HG03342 (cell line): ENCODE results near the gene GTF2H2C.
A peak's percentile ranks its signal among the peaks of the same experiment; 100 is the strongest.
"Not testable (repeated sequence)": the region's sequence is repeated elsewhere in the genome, so short reads cannot be mapped to it uniquely, and the experiment has no call there.

Experiments used
- ATAC-seq: cut with Tn5 transposase; IDR thresholded peaks from one replicate; pipeline ENCODE4 v1.9.1; 2021; ENCODE audit warnings: mild to moderate bottlenecking, moderate library complexity; ENCODE audit not compliant: unreplicated experiment

Gene GTF2H2C

DNA sequence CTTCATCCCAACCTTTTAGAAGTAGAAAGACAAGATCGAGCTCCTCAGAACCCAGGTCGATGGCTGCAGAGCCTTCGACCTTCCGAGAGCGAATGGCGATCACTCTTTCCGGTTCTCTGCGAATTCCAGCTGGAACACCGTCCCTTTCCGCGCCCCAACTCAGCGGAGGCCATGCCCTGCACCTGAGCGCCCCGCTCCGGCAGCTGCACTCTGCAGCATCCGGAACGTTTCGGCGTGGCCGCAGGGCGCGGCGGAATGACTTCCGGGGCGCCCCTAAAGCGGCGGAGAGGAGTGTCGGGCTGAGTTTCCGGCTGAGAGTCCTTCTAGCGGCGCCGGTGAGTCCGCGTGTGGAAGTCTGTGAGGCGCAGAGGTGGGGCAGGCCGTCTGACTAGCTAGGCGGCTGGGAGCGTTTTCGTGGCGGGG is at the start of gene GTF2H2C:
Gene GTF2H2C (plus strand): TSS at position 284 of the 423 bp plus-strand sequence. CDS start 4,942 bp downstream, outside the sequence.
- peak; percentile 98 for ATAC-seq

DNA sequence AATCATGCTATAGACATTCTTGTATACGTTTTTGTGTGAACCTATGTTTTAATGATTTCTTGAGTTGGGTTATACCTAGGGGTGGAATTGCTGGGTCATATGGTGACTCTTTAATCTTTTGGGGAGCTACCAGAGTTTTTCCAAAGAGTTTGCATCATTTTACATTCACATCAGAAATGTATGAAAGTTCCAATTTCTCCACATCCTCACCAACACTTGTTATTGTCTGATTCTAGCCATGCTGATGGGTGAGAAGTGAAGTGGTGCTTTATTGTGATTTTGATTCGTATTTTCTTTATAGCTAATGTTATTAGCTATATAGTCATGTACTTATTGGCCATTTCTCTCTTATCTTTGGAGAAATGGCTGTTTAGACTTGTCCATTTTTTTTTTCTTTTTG is 49.3 kb upstream of the GTF2H2C start:
- no peak for ATAC-seq

DNA sequence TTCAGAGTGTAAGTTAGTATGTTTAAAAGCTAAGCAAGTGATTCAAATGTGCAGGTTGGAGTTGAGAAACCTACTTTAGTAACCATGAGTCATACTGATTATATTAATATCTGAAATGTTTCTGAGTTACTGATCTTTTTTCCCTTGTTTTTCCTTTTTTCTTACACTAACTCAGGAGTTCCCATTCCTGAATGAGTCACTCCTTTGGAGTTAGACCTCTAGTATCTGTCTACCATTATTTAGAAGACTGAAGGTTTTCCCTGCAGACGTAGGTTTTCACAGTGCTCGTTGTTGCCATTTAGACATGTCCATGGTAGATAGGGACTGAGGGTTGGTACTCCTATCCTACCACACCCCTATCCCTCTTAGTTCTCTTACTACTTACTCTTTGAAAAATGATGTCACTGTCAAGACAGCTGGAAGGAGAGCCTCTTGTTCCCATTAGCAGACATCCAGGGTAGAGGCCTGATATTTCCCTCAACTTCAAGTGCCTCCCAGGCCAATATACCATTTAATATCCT is 47.2 kb upstream of the GTF2H2C start:
- no peak for ATAC-seq

DNA sequence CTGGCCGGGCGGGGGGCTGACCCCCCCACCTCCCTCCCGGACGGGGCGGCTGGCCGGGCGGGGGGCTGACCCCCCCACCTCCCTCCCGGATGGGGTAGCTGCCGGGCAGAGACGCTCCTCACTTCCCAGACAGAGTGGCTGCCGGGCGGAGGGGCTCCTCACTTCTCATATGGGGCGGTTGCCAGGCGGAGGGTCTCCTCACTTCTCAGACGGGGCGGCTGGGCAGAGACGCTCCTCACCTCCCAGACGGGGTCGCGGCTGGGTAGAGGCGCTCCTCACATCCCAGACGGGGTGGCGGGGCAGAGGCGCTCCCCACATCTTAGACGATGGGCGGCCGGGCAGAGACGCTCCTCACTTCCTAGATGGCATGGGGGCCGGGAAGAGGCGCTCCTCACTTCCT is 44.4 kb upstream of the GTF2H2C start:
- ATAC-seq: not testable (repeated sequence)

DNA sequence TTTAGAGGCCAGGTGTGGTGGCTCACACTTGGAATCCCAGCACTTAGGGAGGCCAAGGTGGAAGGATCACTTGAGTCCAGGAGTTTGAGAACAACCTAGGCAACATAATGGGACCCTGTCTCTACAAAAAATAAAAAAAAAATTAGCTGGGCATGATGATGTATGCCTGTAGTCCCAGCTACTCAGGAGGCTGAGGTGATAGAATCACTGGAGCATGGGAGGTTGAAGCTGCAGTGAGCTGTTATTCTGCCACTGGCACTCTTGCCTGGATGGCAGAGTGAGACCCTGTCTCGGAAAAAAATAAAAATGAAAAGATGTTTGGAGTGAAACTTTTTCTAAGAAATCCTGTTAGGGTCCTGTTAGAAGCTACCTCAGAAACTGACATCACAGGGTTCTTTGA is 43.2 kb upstream of the GTF2H2C start:
- no peak for ATAC-seq

DNA sequence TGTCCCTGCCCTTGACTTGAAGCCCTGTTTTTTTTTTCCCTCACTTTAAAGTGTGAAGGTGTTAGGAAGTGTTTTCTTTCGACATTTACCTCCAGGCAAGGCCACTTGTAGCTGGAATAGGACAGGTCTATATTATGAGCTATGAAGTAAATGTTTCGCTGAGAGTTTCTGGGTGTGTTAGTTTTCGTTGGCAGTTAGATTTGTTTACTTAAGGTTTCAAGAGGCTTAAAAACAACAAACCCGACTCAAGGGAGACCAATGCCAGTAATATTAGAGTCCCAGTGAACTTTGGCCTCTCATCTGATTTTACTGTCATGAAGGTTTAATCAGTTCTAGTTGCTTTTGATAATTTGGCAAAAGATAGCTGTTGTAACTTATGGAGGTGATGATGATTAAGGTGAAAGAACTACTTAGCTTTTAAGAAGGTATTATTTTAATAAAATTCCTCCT is 42.2 kb upstream of the GTF2H2C start:
- ATAC-seq: no peak

DNA sequence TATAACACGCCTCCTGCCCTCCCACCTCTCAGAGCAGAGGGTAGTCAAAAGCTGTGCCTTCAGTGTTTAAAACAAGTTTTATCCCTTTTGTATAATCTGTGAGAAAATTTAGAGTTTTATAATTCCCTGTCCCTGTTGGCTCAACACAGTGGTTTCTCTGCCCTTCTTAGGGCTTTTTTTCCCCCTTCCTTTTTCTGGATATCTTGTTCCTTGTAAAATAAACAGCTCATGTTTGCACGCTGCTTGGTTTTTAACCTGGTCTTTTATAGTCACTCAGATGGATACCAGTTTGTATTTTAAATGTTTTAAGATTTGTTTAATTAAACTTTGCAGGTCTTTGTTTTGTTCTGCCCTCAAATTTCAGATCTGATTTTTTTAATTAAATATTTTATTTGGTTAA is 40.7 kb upstream of the GTF2H2C start:
- no peak for ATAC-seq

DNA sequence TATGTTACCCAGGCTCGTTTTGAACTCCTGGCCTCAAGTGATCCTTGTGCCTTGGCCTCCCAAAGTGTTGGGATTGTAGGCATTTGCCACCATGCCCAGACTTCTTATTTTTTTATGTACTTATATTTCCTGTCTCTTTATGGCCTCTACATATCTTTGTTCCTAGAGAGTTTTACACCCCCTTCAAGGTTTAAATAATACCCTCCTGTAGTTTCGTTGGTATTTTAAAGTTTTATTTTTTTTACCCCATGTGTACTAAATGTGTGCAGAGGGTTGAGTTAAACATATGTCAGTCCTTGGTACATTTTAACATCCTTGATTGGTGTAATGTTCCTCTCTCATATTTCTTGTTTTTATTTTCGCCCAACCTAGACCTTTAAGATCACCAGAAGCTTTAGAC is 38.0 kb upstream of the GTF2H2C start:
- no peak for ATAC-seq

DNA sequence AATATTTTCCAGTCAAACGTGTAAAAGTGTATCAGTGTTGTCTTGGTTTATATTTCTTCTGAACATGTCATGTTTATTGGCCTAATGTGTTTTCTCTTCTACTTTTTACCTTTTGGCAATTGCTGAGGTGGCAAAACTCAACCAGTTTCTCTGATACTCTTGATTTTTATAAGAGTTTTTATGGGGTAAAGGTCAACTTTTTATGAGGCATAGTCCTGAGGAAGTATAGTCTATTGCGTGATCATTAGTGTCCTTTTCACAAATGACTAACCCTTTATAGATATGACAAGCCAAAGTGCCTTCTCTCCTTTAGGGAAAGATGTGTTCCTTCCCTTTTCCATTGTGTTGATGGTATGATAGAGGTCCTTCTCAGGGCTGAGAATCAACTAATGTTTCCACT is 34.5 kb upstream of the GTF2H2C start:
- ATAC-seq: no peak

DNA sequence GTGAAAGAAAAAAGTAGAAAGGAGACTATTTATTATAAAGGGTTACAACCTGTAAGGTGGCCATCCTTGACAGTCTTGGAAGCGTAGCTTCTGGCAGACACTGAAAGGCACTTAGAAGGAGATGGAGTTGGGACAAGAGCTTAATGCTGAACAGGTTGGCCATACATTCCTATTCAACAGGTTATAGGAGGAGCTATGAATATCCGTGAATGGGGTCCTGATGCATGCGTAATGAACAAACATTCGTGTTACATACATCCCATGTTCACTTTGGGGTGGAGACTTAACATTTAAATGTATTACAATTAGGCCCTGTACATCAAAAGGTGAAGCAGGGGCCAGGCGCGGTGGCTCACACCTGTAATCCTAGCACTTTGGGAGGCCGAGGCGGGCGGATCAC is 33.3 kb upstream of the GTF2H2C start:
- ATAC-seq: no peak

DNA sequence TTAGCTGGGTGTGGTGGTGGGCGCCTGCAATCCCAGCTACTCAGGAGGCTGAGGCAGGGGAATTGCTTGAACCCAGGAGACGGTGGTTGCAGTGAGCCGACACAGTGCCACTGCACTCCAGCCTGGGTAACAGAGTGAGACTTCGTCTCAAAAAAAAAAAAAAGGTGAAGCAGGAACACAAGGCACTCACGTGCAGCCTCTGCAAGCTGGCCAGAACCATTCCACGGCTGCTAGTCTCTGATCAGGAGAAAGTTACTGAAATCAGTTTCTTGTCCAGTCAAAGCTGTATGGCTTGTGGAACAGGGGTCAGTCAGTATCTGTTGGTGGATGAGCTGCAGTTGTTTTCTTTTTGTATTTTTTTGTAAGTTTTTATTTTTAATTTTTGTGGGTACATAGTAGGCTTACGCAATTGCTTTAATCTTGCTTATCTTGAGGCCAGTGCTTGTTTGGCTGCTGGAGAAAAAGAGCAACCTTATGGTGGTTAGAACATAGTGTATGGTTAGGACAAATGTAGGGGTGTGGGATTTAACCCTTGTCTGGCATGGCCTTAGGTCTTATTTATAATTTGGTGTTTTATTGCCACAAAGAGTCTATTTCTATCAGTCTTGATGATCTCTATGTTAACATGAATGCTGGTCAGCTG is 32.7 kb upstream of the GTF2H2C start:
- no peak for ATAC-seq

DNA sequence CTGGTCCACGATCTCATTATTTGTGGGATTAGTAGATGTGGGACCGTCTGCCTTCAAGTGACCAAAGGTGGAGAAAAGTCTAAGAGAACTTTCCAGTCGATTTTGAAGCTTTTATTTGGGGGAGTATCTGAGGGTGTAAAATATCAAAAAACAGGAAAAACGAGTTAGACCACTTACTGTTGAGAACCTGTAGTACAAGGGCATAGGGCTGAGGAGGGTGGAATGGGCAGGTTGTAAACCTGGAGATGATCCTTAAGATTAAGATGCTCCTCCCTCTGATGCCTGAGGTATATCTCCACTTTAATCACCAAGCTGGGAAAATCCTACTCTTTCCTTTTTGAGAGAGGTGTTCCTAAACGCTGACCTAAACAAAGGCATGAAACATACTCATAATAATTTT is 32.0 kb upstream of the GTF2H2C start:
- ATAC-seq: no peak

DNA sequence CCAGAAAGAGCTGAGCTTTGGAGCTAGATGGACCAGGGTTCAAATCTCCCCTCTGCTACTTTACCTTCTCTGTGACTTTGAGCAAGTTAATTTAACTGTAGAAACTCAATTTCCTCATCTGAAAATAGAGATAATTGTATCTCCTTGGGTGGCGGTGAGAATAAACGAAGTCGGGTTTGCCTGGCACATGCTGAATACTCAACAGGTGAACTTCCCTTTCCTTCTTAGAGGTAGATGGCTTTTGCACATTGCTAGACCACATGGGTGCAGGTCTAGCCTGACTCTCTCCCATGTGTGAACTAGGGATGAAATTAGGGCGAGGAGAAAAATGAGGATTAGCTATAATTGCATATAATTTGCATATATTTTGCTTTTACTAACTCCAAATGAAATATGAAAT is 31.4 kb upstream of the GTF2H2C start:
- ATAC-seq: no peak

DNA sequence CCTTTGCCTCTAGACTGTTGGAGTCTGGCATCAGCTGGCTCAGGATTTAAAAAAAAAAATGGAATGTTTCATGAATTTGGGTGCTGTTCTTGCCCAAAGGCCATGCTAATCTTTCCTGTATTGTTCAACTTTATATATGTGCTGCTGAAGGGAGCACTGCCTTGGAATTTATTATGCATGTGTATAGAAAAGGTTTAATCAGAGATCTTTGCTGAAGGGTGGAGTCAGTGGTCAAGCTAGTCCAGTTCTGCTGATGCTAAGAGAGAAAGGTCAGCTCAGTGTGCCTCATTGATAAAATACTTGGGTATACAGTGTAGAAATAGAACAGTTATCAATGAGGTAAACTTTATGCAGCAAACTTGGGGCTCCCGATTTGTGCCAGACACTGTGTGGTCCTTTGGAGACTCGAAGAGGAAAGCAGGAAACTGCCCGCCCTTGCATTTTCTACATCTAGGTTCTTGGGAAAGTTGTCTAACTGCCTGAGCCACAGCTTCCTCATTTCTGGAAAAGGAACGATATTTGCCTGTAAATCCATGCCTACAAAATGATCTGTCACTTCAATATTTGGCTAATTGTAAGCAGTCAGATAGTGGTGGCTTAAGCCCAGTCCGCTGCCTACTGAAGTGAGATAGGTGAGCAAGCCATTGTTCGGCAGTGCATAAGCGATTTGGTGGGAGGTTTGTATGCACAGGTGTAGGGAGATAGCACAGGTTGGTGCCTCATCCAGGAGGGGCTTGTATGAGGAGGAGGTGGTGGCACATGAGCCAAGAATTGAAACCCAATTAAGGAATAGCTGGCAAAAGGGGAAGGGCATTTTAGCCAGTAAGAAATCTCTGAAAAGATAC is 29.2 kb upstream of the GTF2H2C start:
- no peak for ATAC-seq

DNA sequence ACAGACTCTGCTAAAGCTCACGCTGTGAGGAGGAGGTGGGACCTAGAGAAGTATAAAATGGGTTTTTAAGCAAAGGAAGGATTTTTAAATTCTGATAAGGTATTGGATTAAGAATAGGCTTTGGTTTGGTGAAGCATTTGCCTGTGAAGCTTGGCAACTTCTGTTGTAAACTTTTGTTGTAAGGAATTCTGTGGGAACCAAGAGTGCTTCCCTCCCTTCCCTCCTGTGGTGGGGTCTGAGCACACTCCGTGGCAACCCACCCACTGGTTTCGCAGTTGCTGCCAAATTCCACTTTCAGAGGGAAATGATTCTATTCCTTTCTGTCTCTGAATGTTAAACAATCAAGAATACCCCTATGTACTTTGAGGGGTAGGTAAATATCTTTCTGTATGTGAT is 28.6 kb upstream of the GTF2H2C start:
- no peak for ATAC-seq

DNA sequence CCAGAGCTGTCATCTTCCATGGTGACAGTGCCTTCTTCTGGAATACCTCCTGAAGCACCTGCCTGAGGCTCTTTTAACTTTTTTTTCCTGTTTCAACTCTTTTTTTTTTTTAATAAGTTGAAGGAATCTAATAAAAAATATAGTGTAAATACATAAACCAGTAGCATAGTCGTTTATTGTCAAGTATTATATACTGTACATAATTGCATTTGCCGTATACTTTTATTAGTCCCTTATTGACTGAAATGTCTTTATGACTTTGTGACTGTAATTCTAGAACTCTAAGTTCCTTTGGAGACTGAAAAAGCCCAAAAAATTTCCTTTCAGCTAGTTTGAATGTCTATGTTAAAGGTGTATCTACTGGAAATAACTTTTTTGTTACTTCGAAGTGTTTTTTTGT is 22.1 kb upstream of the GTF2H2C start:
- ATAC-seq: not testable (repeated sequence)

DNA sequence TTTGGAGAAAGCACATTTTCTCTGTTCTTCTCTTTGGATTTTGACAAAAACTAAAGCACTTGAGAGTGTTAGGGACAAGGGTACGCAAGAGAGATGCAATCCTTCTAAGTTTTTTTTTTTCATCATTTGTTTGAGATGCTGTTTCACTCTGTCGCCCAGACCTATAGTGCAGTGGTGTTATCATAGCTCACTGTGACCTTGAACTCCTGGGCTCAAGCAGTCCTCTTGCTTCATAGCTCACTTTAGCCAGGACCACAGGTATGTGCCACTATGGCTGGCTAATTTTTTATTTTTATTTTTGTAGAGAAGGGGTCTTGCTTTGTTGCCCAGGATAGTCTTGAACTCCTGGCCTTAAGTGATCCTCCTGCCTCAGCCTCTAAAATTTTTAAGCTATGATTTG is 21.3 kb upstream of the GTF2H2C start:
- not testable (repeated sequence) for ATAC-seq

DNA sequence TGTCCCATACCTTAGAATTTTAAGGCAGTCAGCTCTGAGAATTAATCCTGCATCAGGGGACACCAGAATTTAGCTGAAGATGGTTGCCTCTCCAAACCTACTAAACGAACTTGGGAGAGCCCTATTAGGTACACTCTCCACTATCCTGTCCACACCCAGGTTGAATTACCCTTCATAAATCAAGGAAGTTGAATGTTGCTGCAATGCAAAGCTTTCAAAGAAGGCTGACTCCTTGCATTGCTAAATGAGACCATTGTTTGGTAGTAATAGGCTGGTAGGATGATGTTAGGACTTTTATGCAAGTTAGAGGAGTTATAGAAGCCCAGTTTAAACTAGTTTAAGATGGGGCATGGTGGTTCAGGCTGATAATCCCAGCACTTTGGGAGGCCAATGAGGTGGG is 18.6 kb upstream of the GTF2H2C start:
- not testable (repeated sequence) for ATAC-seq

DNA sequence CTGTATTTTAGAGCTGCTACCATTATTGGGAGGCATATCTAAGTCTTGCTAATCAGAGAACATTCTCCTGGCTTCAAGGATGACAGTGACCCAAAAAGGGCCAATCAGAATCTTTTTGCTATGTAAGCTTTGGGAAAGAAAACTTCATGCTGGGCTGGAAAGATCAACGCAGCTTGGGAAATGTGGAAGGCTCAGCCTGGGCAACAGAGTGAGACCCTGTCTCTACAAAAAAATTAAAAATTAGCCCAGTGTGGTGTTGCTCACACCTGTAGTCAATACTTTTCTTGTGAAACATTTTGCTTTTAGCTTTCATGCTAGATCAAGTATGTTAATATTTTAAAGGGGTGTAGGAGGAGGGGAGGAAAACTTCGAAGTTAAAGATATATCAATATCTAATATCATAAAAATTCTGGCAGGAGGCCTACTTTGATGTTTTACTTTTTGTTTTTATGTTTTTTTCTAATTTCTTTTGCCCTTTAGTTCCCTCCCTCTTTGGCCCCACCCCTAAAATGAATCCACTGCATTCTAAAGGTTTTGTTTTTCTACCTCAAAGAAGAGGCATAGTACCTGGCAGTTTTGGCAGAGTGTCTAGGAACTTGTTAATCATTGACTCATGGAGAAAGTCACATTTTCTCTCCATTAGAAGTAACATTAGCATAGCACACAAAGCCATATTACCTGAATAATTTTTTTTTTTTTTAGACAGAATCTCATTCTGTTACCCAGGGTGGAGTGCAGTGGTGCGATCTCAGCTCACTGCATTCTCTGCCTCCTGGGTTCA is 17.0 kb upstream of the GTF2H2C start:
- ATAC-seq: not testable (repeated sequence)

DNA sequence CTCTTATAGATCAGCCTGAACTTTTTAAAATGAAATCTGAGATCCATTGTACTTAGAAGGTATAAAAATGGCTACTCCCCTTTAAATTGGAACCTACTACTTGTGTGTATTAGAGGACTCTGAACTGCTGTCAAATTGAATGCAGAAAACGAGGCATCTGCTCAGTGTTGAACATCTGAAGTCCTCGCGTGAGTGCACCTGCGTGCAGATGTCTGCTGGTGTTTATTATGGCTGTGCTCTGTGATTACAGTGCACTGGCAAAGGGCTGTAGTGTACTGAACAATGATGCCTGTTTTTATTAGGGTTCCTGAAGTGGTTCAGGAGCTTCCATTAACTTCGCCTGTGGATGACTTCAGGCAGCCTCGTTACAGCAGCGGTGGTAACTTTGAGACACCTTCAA is 15.4 kb upstream of the GTF2H2C start:
- not testable (repeated sequence) for ATAC-seq
